Measurements from ENCODE around the gene SH3PXD2A.

The SH3PXD2A gene, protein sequence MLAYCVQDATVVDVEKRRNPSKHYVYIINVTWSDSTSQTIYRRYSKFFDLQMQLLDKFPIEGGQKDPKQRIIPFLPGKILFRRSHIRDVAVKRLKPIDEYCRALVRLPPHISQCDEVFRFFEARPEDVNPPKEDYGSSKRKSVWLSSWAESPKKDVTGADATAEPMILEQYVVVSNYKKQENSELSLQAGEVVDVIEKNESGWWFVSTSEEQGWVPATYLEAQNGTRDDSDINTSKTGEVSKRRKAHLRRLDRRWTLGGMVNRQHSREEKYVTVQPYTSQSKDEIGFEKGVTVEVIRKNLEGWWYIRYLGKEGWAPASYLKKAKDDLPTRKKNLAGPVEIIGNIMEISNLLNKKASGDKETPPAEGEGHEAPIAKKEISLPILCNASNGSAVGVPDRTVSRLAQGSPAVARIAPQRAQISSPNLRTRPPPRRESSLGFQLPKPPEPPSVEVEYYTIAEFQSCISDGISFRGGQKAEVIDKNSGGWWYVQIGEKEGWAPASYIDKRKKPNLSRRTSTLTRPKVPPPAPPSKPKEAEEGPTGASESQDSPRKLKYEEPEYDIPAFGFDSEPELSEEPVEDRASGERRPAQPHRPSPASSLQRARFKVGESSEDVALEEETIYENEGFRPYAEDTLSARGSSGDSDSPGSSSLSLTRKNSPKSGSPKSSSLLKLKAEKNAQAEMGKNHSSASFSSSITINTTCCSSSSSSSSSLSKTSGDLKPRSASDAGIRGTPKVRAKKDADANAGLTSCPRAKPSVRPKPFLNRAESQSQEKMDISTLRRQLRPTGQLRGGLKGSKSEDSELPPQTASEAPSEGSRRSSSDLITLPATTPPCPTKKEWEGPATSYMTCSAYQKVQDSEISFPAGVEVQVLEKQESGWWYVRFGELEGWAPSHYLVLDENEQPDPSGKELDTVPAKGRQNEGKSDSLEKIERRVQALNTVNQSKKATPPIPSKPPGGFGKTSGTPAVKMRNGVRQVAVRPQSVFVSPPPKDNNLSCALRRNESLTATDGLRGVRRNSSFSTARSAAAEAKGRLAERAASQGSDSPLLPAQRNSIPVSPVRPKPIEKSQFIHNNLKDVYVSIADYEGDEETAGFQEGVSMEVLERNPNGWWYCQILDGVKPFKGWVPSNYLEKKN

DNA sequence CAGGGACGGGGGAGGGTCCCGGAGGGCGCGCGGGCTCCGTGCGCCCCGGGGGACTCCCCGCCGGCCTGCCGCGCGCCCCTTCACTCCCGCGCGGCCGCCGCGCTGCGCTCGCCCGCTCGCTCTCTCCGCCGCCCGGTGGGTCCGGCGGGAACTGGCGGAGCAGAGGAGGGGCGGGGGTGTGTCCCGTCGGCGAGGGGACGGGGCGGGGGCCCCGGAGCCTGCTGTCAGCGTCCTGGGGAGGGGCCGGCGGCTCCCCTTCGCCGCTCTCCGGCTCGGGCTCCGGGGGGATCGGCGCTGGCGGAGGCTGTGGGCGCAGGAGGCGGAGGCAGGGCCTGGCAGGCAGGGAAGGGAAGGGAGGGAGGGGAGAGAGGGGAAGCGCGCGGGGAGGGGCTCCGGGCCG is at the start of gene SH3PXD2A:
Gene SH3PXD2A (minus strand): TSS at position 153 of the 400 bp plus-strand sequence. CDS start 310 bp downstream, outside the sequence.
- no peak for DNase-seq

DNA sequence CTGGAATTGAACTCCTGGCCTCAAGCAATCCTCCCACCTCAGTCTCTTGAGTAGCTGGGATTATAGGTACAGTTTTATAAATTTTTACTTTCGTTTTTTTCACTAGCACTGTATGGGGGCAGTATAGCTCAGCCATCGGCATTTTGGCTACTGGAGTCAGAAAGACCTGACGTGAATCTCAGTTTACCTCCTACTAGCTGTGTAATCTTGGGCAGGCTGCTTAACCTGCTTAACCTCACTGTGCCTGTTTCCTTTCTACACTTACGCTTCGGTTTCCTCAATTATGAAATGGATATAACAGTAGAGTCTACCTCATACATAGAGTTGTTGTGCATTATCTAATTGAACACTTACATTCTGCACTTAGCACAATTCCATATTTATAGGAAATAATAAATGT is 45.9 kb upstream of the SH3PXD2A start:
- no peak for DNase-seq

DNA sequence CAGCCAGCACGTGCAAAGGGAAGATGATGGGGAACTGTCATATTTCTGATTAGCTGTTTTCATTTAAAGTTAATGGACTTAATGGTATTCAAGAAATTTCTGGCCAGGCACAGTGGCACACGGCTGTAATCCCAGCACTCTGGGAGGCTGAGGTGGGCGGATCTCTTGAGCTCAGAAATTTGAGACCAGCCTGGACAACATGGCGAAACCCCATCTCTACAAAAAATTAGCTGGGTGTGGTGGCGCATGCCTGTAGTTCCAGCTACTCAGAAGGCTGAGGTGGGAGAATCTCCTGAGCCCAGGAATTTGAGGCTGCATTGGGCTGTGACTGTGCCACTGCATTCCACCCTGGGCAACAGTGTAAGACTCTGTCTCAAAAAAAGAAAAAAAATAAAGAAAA is 43.9 kb upstream of the SH3PXD2A start:
- DNase-seq = no peak

DNA sequence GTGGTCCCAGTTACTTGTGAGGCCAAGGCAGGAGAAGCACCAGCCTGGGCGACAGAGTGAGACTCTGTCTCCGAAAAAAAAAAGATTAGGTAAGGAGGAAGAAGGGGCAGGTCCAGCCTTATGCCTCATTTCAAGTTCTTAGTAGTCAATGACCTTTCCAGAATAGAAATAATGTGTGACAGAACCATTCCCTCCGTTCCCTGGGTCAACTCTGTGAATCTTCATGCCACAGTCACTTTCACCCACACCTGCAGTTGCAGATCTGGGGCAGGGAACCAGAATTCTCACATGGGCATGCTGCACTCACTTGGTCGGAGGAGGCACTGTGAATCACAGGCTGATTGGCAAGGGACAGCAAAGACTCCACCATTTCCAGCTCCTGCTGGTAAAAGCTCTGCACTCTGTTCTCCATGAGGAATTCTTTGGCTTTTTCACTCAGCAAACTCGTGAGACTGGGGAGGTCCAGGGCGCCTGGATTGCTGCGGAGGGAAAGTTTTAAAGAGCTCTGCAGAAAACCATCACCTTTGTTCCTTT is 41.9 kb upstream of the SH3PXD2A start:
- no peak for DNase-seq

DNA sequence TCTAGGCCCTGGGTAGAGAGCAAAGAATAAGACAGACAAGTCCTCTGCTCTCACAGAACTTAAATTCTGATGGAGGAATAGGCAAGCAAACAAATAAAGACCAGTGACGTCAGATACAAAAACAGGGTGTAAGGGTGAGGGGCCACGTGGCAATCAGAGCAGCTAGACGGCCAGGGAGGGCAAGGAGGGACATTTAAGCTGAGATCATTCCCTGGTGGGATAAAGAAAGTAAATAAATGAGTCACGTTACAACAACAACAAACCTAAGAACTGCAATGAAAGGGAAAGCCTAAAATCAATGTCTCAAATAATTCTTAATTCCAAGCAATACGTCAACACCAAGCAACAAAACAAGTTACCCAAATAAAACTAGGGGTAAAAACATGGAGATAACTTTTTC is 40.8 kb upstream of the SH3PXD2A start:
- no peak for DNase-seq

DNA sequence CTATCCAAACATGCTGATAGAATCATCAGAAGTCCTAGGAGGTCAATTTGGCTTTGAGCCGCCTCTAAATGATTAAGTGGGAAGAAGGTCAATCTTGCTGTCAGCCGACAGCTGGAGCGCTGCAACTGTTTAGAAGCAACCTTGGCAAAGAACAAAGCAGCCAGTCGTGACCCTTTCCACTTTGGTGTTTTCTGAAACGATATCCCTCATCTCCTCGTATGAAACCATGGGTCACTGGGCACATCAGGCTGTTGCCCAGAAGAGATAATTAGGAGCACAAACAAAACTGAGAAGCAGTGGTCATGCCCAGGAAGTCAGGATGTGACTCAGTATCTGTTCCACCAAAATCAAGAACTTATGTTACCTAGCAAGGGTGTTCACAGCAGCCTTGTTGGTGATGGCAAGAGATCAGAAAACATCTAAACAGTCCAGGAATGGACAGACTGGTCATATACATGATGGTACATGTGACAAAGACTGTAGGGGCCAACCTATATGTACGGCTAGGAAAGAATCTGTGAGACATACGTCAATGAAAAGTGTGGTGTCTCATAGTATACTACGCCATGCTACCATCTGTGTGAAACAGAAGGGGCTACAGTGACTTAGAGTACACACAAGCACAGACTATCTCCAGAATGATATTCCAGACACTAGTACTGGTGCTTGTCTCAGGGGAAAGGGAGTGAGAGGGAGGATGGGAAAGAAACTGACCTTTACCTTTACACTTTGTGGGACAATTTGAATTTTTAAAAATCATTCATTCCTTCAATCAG is 40.2 kb upstream of the SH3PXD2A start:
- DNase-seq = no peak

DNA sequence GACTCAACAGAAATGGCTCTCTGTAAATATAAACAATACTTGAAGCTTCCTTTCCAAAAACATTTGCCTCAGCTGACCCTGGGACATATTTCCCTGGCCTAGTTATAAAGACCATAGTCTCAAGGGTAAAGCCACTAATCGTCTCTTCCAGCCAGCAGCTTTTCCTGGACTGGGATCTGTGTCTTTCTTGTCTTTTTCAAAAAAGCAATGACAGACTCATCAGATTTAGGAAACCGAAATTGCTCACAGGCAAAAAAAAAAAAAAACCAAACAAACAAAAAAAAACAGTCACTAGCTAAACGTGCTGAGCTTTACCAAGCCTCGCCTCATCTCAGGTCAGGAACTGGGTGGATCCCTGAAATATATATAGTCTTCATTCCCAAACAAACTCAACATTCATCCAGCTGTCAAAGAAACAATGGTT is 39.1 kb upstream of the SH3PXD2A start:
- no peak for DNase-seq

DNA sequence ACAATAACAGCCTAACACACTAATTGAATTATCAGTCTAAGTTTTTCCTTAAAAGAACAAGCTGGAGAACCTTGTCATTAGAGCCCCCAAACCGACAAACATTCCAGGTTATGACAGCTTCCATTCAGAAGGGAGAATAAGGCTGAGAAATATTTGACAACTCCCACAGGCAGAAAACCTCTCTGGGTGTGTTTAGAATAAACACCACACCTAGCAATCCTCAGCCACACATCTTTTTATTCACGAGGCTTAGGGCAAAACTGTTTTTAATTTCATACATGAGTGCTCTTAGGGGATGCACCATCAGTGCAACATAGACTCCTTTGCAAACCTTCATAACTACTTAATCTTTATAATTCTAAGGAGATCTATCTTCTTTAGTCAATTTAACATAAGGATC is 38.4 kb upstream of the SH3PXD2A start:
- DNase-seq = no peak

DNA sequence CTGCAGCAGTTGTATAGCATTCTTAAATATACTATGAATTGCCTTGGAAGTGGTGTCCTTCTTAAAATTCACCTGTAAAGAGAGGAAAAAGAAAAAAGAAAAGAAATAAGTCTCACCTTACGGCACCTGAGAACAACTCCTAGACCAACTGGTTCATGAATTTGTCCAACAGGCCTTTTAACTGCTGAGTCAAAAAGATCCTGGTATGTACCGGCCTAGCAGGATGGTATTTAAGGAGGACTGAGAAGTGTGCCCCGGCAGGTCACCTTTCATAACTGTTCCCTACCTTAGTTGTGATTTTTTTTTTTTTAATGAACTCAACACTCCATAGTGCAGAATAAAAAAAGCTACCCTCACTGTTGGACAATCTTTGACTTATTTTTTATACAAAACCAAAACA is 36.8 kb upstream of the SH3PXD2A start:
- no peak for DNase-seq

DNA sequence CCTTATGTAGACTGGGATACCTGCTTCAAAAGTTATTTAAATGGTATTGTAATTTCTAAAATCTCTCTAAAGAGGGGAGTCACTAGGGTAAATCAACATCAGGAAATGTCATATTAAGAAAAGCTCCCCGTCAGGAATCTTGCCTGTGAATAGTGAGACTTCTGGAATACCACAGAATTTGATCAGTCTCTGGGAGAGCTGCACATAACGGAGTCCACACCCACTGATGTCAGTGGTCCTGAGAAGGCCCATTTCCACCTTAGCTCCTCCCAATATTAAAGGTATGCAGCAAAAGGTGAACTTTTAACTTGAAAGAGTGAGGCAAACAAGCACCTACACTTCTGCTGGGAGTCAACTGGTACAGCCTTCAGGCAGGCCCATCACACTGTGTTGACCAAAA is 35.3 kb upstream of the SH3PXD2A start:
- no peak for DNase-seq

DNA sequence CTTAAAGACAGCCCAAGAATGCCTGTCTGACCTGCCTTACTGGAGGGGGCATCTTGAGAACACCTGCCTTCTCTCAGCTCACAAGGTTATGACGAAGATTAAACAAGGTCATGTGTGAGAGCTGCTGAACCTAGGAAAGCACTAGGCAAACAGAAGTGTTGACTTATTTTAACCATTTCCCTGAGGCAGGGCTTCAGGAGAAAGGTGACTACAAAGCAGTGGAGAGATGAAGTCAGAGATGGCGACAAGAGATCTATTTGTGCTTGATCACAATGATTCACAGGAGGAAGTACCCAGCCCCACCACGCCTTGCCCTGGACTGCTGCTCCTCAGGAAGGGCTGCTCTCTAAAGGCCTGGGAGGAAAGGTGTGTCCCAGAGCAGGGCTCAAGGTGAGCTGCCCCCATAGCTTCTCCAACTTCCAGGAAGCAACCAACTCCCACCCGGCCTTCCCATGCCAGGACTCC is 34.9 kb upstream of the SH3PXD2A start:
- DNase-seq = peak; percentile 73

DNA sequence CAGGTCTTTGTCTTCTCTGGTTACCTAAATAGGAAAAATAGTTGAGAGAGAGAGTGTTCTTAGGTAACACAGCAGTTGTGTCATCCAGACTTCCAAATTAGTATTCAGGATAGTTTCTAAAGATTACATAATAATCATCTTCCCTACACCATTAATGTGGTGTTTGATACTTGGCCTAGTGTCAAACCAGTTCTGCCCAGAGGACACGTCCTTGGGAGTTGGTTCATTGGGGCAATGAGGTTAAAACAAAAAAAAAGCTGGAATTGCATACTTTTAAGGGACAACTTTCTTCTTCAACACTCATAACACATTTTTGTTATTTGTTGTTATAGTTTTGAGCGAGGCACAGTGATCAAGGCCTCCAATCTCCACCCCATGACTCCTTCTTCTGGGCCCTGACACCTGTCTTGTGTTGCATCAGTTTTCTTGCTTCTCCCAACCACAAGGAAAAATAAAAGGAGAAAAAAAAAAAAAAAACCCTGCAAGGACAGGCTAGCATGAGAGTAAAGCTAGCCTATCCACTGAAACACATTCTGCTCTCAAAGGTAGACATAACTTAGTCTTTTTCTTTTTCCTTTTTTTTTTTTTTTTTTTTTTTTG is 33.8 kb upstream of the SH3PXD2A start:
- DNase-seq = no peak

DNA sequence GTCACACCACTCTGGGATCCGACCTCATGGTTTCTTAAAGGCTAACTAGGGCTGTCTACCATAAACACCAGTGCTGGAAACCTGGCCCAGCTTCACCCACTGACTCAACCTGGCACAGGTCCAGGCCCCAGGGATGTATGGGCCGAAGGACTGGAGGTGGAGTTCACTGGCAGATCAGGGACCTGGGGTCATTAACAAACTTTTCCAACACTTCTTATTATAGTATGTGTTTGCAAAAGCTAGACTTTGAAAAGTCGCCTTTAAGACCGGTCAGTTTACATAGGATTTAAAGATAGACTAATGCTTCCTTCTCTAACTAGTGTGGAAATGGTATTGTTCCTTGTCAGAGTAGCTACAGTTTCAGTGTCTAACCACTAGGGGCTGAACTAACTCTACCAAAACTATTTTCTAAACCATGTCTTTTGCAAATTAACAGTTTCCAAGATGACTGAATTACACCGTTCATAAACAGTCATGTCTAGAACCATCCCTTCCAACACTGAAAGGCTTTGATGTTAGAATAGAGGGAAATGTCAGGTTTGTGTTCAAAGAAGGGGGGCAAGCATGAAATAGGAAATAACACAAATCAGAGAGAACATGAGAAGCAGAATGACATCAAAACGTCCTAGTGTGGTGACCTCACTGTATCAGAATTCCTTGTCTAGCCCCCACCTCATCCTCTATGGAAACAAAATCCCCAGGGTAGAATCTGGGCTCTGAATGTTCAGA is 32.9 kb upstream of the SH3PXD2A start:
- DNase-seq = peak; percentile 45

DNA sequence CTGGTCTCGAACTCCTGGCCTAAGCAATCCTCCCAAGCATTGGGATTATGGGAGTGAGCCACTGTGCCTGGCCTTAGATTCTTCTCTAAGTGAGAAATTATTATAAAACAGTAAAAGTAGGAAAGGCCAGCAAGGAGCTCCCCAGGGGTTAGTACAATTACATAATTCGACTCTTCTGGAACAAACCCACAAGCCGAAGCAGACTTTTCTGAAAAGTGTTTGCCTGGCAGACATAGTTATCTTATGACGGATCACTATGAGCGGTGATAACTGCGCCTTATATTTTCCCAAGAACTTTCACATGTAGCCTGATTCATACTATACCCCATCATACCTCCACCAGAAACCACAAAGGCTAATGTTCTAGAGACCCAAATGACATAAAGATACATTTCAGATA is 30.2 kb upstream of the SH3PXD2A start:
- no peak for DNase-seq

DNA sequence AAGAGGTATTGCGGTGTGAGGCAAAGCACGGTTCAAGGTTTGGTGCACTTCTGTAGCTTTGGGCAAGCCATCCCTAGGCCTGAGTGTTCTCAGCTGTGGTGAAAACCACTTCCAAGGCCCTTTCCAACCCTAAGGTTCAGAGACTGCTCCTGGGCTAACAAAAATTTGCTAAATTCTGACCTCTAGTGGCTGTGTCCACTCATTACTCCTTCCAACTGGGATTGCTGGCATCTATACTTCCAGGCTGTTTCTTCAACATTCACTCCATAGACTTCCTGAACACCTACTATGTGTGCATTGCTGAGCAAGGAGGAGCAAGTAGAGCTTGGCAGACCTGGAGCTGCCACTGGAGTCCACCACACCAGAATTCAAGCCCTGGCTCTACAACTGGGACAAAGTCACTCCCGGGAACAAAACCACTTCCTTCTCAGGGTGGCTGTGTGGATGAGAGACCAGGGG is 29.3 kb upstream of the SH3PXD2A start:
- DNase-seq = peak; percentile 46

DNA sequence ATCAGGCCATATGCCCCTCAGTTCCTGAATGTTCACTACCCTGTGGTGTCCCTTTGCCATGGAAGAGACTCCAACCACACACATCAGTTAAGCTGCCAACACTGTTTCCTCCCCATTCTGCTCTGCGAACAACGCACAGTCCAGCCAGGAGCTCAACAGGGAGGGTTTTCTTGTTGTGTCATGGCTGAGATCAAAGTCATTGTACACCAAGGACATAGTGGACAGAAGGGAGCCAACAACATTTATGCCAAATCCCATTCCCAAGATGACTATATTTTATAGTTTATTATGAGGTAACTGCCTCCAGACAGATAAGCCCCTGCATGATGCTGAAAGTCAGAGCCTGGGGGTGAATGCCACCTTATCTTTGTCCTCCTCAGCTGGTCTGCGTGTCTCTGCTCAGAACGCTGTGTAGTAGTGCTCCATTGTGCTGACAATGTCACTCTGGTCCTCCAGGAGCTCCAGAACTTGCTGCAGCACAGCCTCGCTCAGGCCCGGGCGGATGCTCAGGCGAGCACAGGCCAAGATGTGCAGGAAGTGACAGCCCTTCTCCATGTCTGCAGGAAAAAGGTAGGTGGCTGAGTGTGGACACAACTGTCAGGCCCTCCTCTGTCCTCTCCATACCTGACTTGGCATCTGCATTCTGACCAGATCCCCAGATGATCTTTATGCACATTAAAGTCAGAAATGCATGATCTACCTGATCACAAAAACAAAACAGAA is 27.1 kb upstream of the SH3PXD2A start:
- DNase-seq = no peak

DNA sequence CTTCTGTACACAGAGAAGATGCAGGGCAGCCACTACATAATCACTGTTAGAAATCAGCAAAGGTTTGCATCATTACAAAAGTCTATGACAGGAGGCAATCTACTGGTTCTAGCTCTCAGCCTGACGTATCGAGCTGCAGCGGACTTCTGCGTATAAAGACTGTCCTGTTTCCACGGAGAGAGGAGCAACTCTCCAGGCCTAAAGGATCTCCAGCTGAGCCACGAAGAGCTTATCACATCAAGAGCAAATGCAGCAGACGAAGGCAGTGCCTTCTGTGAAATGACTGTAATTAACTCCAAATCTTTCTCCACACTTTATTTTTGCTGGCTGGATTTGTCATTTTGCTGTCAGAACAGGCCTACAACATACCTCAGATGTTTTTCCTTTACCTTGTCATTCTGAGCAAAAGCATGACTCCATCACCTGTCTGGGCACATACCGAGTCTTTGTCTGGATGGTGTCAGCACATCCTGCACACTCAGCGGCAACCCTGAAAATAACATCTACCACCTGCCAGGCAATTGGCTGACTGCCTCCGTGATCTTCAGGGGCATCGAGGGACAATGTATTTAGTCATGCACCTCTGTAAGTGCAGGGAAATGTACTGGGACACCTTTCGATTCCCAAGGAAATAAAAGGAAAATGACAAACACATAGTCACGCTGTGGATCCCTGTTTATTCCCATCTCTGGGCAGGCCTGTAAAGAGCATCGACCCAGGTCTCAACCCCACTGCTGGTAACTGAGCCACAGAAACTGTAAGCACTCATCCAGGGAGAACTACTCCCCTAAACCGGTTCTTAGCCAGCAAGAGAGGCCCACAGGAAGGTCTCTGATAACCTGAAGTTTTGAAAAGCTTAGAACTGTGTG is 26.3 kb upstream of the SH3PXD2A start:
- peak; percentile 77 for DNase-seq

DNA sequence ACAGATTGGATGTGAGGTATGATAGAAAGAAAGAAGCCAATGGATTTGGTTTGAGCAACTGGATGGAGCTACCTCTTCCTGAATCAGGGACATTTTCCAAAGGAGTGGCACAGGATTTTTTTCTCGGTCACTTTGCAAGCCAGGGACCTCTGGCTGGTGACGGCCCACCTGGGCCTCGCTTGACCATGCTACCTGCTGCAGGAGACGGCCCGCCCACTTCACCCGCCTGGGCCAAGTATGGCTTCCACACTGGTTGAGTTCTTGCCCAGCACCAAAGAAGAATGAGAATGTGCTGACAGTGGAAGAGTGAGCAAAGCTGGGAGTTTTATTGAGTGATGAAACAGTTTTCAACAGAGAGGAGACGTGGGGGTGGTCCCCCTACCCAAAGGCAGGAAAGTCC is 24.5 kb upstream of the SH3PXD2A start:
- no peak for DNase-seq

DNA sequence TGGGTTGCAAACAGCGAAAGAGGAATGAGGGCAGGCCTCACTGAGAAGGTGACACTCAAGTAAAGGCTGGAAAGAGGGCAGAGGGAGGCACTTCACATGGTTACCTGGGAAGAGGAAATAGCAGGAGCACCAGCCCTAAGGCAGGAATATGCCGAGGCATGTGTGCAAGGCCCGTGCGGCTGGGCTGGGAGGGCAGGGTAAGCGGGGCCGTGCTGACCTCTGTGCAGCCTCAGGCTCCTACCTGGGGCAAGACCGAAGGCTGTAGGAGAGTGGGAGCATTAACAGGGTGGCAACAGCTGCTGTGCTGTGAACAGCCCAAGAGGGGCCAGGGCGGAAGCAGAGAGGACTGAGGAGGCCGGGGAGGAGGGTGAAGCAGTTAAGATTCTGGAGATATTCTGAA is 24.0 kb upstream of the SH3PXD2A start:
- no peak for DNase-seq
